ENCODE results near the gene TMCC1. TPM values are rescaled to one million over a fixed set of nuclear protein-coding genes. Genes with fewer than 3 reads are reported as not detected.

TMCC1 gene
- polyA plus RNA-seq, 1 of the 3 experiments (the other 2 are of a cell fraction), result 7.2 TPM

DNA sequence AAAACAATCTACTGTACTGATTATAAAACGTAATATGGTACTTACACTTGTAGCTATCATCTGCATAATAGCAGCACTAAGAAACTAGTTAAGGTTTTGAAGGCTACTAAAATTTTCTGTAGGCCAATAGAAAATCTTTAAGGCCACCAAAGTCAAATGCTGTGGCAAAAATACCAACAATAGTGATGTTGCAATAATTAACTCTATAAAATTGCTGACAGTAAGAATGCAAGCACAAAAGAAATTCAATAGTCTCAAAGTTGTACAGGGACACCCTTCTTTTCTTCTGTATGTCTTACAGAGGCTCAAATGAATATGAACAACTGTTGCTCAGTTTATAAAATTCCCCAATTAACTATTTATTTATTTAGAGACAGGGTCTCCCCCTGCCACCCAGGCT is 62.0 kb downstream of the TMCC1 start:
- TF ChIP-seq GATA2 (CRISPR knock-in tag; IDR thresholded peaks at IDR 0.05) (no peak), EP300 (IDR thresholded peaks at IDR 0.05; ENCODE audit: borderline replicate concordance in 1 of 2, low read depth in 1 of 2, low read length in 1 of 2) (no peak)
- TF ChIP-seq, protein P1, sequence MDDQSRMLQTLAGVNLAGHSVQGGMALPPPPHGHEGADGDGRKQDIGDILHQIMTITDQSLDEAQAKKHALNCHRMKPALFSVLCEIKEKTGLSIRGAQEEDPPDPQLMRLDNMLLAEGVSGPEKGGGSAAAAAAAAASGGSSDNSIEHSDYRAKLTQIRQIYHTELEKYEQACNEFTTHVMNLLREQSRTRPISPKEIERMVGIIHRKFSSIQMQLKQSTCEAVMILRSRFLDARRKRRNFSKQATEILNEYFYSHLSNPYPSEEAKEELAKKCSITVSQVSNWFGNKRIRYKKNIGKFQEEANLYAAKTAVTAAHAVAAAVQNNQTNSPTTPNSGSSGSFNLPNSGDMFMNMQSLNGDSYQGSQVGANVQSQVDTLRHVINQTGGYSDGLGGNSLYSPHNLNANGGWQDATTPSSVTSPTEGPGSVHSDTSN (IDR thresholded peaks at IDR 0.05), result no peak
- H3K79me2 ChIP-seq (ENCODE audit: insufficient read depth), result peaks cover 10% of the 10 kb centered on the region; the same call in 1 of the 2 replicates
- H3K9me2 ChIP-seq, result no peaks in the 10 kb centered on the region
- H3K27me3 ChIP-seq (ENCODE audit: insufficient read depth), result no peaks in the 10 kb centered on the region
- 94% methylated on average over 1 of the region's 1 CpG for WGBS (ENCODE audit: low lambda C conversion rate)
- no peak overlapping the region for H3K9ac ChIP-seq
- H3K36me3 ChIP-seq (replicated peaks in 1 of 2; ENCODE audit: control insufficient read depth in 1 of 2, insufficient read depth in 2 of 2, low read length in 1 of 2), result peaks cover 14 to 17% of the 10 kb centered on the region in 2 experiments
- 0 out of 2 replicates have a peak, but pooled peaks cover 3% of the 10 kb centered on the region for H3K9me3 ChIP-seq
- H3K4me2 ChIP-seq, result no peak overlapping the region
- no peak overlapping the region for H2AFZ ChIP-seq (ENCODE audit: low read depth)
- H3K27ac ChIP-seq (ENCODE audit: low read depth in 2 of 2, low read length in 1 of 2), result no peak overlapping the region
- peaks cover 9% of the 10 kb centered on the region for H3F3A ChIP-seq (replicated peaks; ENCODE audit: insufficient read depth)
- H4K20me1 ChIP-seq (ENCODE audit: insufficient read depth), result no peaks in the 10 kb centered on the region; the same call in 1 of the 2 replicates
- no peak overlapping the region for H3K4me3 ChIP-seq (ENCODE audit: low read depth in 2 of 2, low read length in 1 of 2)
- no peak for DNase-seq
- POLR2A ChIA-PET, result no interaction called here
- peaks cover 0 to 6% of the 10 kb centered on the region in 2 experiments; a peak in 3 of 4 replicates for H3K4me1 ChIP-seq (ENCODE audit: control insufficient read depth in 1 of 2, insufficient read depth in 2 of 2, low read depth in 1 of 2, low read length in 1 of 2)
- CTCF ChIA-PET, result interaction anchor here (0.6 to 3.8 kb wide), 10 partner anchors 9 to 341 kb away, joined by 3 to 21 read pairs (median 7); no protein-coding TSS in a partner anchor

DNA sequence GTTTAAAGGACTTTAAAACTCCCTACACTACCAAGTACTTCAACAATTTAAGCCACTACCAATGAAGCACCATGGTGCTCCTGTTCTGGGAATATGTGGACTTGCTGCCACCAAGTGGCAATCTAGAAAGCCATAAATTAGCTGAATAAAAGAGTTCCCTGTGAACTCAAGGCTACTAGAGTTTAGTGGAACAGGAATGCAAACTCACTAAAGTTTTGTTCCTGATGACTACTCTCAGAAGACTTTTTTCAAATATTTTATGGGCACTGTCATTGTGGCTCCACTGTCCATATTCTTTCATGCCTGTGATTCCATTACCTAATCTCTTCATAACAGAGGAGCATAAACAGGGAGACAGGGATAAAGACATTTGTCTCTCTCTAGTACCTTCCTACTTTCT is 63.9 kb downstream of the TMCC1 start:
- ChIA-PET CTCF (interaction anchor here (0.6 to 3.8 kb wide), 36 partner anchors 8 to 349 kb away, joined by 3 to 35 read pairs (median 4); partner anchors contain the start of gene TMCC1), POLR2A (no interaction called here)
- peaks cover 11 to 14% of the 10 kb centered on the region in 2 experiments for H3K36me3 ChIP-seq (replicated peaks in 1 of 2; ENCODE audit: control insufficient read depth in 1 of 2, insufficient read depth in 2 of 2, low read length in 1 of 2)
- H3K9me3 ChIP-seq, result no peaks in the 10 kb centered on the region
- H3K4me2 ChIP-seq, result no peak overlapping the region
- H3K4me3 ChIP-seq (ENCODE audit: low read depth in 2 of 2, low read length in 1 of 2), result no peak overlapping the region; a peak in 1 of 4 replicates
- H3F3A ChIP-seq (replicated peaks; ENCODE audit: insufficient read depth), result peaks cover 9% of the 10 kb centered on the region
- peak overlapping the region; percentile 9; the same call in 1 of the 2 replicates for H3K9ac ChIP-seq
- DNase-seq, result peak; percentile 36
- H3K4me1 ChIP-seq (ENCODE audit: control insufficient read depth in 1 of 2, insufficient read depth in 2 of 2, low read depth in 1 of 2, low read length in 1 of 2), result peaks cover 0 to 6% of the 10 kb centered on the region in 2 experiments; a peak in 3 of 4 replicates
- no peaks in the 10 kb centered on the region for H3K27me3 ChIP-seq (ENCODE audit: insufficient read depth)
- peak overlapping the region in 1 of 2 experiments; percentile 74; a peak in 2 of 4 replicates for H3K27ac ChIP-seq (ENCODE audit: low read depth in 2 of 2, low read length in 1 of 2)
- H3K9me2 ChIP-seq, result no peaks in the 10 kb centered on the region
- no peaks in the 10 kb centered on the region; the same call in 1 of the 2 replicates for H4K20me1 ChIP-seq (ENCODE audit: insufficient read depth)
- H3K79me2 ChIP-seq (ENCODE audit: insufficient read depth), result peaks cover 10% of the 10 kb centered on the region; the same call in 1 of the 2 replicates
- no peak overlapping the region for H2AFZ ChIP-seq (ENCODE audit: low read depth)
- TF ChIP-seq TCF12 (IDR thresholded peaks at IDR 0.05) (peak; percentile 31; the same call in 1 of the 2 replicates), CTCF (IDR thresholded peaks at IDR 0.05) (peak; percentile 81), EP300 (IDR thresholded peaks at IDR 0.05; ENCODE audit: borderline replicate concordance in 1 of 2, low read depth in 1 of 2, low read length in 1 of 2) (peak in 1 of 2 experiments; percentile 34; a peak in 1 of 4 replicates), ELF1 (IDR thresholded peaks at IDR 0.05) (no peak), CHD2 (IDR thresholded peaks at IDR 0.05; ENCODE audit: low read length, partially characterized antibody) (no peak), RFX5 (IDR thresholded peaks at IDR 0.05; ENCODE audit: low read length) (no peak), YY1 (IDR thresholded peaks at IDR 0.05; ENCODE audit: low read depth) (peak; percentile 13; the same call in 1 of the 2 replicates), TAF1 (IDR thresholded peaks at IDR 0.05; ENCODE audit: borderline replicate concordance, low read depth, low read length) (no peak), GATA2 (CRISPR knock-in tag; IDR thresholded peaks at IDR 0.05) (no peak), SMC3 (IDR thresholded peaks at IDR 0.05; ENCODE audit: low read depth, low read length) (peak; percentile 89), TEAD4 (IDR thresholded peaks at IDR 0.05; ENCODE audit: borderline replicate concordance, insufficient read depth) (0 out of 2 replicates have a peak, but pooled peaks have one; percentile 42), USF1 (IDR thresholded peaks at IDR 0.05; ENCODE audit: borderline replicate concordance, low read depth) (no peak), NFIC (IDR thresholded peaks at IDR 0.05; ENCODE audit: borderline replicate concordance) (peak; percentile 21; the same call in 1 of the 2 replicates), USF2 (IDR thresholded peaks at IDR 0.05; ENCODE audit: borderline replicate concordance, low read depth, low read length) (no peak), EZH2phosphoT487 (IDR thresholded peaks at IDR 0.05; ENCODE audit: borderline replicate concordance, low read depth) (no peak), FOSL2 (IDR thresholded peaks at IDR 0.05; ENCODE audit: borderline replicate concordance, low read depth) (peak; percentile 65)
- TF ChIP-seq, protein P1 (IDR thresholded peaks at IDR 0.05), result 0 out of 2 replicates have a peak, but pooled peaks have one; percentile 36
- TF ChIP-seq, protein P2, sequence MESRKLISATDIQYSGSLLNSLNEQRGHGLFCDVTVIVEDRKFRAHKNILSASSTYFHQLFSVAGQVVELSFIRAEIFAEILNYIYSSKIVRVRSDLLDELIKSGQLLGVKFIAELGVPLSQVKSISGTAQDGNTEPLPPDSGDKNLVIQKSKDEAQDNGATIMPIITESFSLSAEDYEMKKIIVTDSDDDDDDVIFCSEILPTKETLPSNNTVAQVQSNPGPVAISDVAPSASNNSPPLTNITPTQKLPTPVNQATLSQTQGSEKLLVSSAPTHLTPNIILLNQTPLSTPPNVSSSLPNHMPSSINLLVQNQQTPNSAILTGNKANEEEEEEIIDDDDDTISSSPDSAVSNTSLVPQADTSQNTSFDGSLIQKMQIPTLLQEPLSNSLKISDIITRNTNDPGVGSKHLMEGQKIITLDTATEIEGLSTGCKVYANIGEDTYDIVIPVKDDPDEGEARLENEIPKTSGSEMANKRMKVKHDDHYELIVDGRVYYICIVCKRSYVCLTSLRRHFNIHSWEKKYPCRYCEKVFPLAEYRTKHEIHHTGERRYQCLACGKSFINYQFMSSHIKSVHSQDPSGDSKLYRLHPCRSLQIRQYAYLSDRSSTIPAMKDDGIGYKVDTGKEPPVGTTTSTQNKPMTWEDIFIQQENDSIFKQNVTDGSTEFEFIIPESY (IDR thresholded peaks at IDR 0.05; ENCODE audit: borderline replicate concordance, low read depth), result no peak
